Measurements from ENCODE around the gene LRRK1. TPM values are rescaled to one million over a fixed set of nuclear protein-coding genes. Genes with fewer than 3 reads are reported as not detected.

The LRRK1 gene
- total RNA-seq, 4 donors from 2014 or later, result 7.1 to 29.3 (median 8.5) TPM

DNA sequence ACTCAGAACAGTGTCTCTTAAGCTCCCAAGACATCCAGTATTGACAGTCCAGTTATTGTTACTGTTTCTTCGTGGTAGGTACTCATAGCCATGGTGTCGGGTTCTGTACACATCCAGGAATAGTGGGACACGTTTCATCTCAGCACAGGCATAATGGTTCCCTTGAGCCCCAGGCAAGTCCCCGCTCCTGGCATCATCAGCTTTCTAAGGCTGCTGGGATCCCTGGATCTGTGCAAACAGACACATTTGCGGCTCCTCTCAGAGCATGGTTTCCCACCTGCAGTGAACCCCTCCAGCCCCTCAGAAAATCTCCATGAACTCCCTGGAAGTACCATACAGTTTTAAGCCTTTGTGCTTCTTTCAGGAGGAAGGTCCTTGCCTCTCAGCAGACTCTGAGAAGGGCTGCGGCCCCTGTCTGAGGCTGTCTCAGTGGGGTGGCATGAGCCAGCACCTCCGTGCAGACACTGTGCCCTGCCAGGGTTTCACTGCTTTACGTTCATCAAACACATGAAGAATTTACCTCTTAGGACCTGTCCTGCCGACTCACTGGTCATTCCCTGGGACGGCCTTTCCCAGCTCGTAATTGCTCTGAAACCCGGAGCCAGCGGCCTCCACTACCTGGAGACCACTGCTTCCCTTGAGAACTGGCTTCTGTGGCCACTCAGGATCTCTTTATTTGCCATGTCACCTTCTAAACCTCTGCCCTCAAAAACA is 124.9 kb downstream of the LRRK1 start:
- no peak overlapping the region for H3K4me3 ChIP-seq (replicated peaks in 1 of 3)
- H3K36me3 ChIP-seq, result peaks cover 0 to 4% of the 10 kb centered on the region in 2 donors
- 93 to 97% methylated on average over 12 to 13 of the region's 13 CpGs for WGBS, 2 donors
- no peak overlapping the region for H3K27ac ChIP-seq
- no peak for DNase-seq
- H3K4me1 ChIP-seq, result no peaks in the 10 kb centered on the region
- no peaks in the 10 kb centered on the region for H3K9me3 ChIP-seq
- intact Hi-C loops (cut with DNase I), result no loop called here
- TF ChIP-seq POLR2A (IDR thresholded peaks at IDR 0.05), result no peak
- TF ChIP-seq, protein P1, sequence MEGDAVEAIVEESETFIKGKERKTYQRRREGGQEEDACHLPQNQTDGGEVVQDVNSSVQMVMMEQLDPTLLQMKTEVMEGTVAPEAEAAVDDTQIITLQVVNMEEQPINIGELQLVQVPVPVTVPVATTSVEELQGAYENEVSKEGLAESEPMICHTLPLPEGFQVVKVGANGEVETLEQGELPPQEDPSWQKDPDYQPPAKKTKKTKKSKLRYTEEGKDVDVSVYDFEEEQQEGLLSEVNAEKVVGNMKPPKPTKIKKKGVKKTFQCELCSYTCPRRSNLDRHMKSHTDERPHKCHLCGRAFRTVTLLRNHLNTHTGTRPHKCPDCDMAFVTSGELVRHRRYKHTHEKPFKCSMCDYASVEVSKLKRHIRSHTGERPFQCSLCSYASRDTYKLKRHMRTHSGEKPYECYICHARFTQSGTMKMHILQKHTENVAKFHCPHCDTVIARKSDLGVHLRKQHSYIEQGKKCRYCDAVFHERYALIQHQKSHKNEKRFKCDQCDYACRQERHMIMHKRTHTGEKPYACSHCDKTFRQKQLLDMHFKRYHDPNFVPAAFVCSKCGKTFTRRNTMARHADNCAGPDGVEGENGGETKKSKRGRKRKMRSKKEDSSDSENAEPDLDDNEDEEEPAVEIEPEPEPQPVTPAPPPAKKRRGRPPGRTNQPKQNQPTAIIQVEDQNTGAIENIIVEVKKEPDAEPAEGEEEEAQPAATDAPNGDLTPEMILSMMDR (IDR thresholded peaks at IDR 0.05), result no peak
- no peaks in the 10 kb centered on the region for H3K27me3 ChIP-seq

DNA sequence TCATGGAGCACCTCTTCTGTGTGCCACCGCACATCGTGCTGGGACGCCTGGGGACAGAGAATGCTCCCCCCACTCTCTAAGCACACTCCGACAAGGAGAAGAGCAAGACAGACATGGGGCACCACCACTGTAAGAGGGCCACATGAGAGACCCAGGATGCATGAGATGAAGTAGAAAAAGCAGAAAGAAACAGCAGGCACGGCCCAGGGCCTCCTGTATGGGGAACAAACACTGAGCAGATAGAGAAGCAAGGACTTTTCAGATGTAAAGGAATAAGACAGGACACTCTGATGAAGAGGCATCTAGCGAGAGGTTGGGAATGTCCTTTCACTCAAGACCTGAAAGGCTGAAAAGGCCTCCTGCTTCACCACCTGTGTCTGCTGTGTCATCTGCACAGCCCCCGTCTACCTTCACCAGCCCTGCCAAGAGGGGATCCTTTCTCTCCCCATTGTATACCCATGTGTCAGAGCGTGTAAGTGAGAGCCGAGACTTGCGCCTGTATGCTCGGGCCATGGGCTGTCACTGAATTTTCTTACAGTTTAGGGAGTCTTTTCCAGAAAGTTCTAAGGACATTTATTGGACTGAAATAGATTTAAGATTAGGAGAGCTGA is 125.6 kb downstream of the LRRK1 start:
- TF ChIP-seq, protein P1 (IDR thresholded peaks at IDR 0.05), result no peak
- TF ChIP-seq POLR2A (IDR thresholded peaks at IDR 0.05), result no peak
- H3K36me3 ChIP-seq, result peaks cover 0 to 4% of the 10 kb centered on the region in 2 donors
- no peaks in the 10 kb centered on the region for H3K27me3 ChIP-seq
- H3K27ac ChIP-seq, result no peak overlapping the region
- DNase-seq, result no peak
- no peaks in the 10 kb centered on the region for H3K4me1 ChIP-seq
- no peak overlapping the region for H3K4me3 ChIP-seq (replicated peaks in 1 of 3)
- WGBS, 2 donors, result 86 to 95% methylated on average over 11 of the region's 11 CpGs
- H3K9me3 ChIP-seq, result no peaks in the 10 kb centered on the region
- intact Hi-C loops (cut with DNase I), result no loop called here

DNA sequence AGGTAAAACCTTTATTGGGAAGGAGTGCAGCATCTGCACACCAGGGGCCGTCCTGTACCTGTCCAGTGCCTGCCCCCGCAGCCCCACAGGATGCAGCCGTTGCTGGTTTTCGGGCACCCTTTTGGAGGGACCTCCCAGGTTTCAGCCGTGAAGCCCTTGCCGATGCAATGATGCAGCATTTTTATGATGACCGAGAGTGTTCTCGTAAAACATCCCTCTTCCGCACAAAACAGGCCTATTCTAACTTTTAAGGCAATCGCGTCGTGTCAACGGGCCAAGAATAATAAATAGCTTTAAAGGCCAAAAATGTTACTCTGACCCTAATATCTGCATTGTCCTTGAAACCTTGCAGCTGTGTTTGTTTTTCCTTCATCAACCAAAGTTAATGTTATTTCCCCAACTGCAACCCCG is 126.1 kb downstream of the LRRK1 start:
- no peaks in the 10 kb centered on the region for H3K27me3 ChIP-seq
- WGBS, 2 donors, result 86 to 87% methylated on average over 14 of the region's 14 CpGs
- H3K4me1 ChIP-seq, result no peaks in the 10 kb centered on the region
- H3K4me3 ChIP-seq (replicated peaks in 1 of 3), result no peak overlapping the region
- peaks cover 0 to 4% of the 10 kb centered on the region in 2 donors for H3K36me3 ChIP-seq
- intact Hi-C loops (cut with DNase I), result no loop called here
- H3K27ac ChIP-seq, result no peak overlapping the region
- no peak for TF ChIP-seq POLR2A (IDR thresholded peaks at IDR 0.05)
- TF ChIP-seq, protein P1 (IDR thresholded peaks at IDR 0.05), result no peak
- DNase-seq, result no peak
- H3K9me3 ChIP-seq, result no peaks in the 10 kb centered on the region

DNA sequence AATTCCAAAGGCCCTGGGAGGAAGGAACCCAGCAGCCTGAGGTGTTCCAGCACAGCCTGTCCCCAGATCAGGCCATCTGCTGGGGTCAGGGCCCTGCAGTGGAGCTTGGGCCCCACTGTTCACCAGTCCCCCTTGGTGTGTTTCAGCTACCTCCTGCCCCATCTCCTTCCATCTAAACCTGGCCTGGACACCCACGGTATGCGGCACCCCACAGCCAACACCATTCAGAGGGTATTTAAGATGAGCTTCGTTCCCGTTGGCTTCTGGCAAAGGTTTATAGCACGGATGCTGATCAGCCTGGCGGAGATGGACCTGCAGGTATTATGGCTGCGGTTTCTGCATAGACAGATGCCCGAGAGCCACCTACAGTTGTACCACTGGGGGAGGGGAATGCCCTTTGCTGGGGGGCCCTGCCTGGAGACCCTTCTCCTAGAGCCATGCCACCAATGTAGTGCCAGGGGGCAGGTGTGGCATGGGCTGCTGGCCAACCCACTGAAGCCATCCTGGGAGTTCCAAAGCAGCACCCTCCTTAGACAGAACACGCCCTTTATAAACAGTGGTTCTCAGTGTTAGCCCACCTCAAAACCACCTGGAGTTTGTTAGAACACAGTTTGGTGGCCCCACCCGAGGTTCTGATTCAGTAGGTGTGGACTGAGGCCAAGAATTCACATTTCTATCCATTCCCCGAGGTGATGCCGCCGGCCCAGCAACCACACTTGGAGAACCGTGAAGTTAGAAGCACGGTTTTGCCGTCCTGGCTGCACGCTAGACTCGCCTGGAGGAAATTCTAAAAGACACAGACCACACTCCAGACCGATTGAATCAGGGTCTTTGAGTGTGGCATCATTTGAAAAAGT is 126.9 kb downstream of the LRRK1 start:
- intact Hi-C loops (cut with DNase I), result no loop called here
- TF ChIP-seq POLR2A (IDR thresholded peaks at IDR 0.05), result no peak
- TF ChIP-seq, protein P1 (IDR thresholded peaks at IDR 0.05), result no peak
- H3K4me1 ChIP-seq, result no peaks in the 10 kb centered on the region
- peaks cover 0 to 4% of the 10 kb centered on the region in 2 donors for H3K36me3 ChIP-seq
- 94 to 95% methylated on average over 14 to 19 of the region's 19 CpGs for WGBS, 2 donors
- no peak for DNase-seq
- no peaks in the 10 kb centered on the region for H3K9me3 ChIP-seq
- H3K27me3 ChIP-seq, result no peaks in the 10 kb centered on the region
- H3K27ac ChIP-seq, result no peak overlapping the region
- H3K4me3 ChIP-seq (replicated peaks in 1 of 3), result no peak overlapping the region

Data from thyroid gland (tissue), 4 donors.